Measurements from ENCODE around the gene PRDM16. TPM values are rescaled to one million over a fixed set of nuclear protein-coding genes. Genes with fewer than 3 reads are reported as not detected.

Gene PRDM16
- total RNA-seq, 1 donor from 2014 or later, result not detected

DNA sequence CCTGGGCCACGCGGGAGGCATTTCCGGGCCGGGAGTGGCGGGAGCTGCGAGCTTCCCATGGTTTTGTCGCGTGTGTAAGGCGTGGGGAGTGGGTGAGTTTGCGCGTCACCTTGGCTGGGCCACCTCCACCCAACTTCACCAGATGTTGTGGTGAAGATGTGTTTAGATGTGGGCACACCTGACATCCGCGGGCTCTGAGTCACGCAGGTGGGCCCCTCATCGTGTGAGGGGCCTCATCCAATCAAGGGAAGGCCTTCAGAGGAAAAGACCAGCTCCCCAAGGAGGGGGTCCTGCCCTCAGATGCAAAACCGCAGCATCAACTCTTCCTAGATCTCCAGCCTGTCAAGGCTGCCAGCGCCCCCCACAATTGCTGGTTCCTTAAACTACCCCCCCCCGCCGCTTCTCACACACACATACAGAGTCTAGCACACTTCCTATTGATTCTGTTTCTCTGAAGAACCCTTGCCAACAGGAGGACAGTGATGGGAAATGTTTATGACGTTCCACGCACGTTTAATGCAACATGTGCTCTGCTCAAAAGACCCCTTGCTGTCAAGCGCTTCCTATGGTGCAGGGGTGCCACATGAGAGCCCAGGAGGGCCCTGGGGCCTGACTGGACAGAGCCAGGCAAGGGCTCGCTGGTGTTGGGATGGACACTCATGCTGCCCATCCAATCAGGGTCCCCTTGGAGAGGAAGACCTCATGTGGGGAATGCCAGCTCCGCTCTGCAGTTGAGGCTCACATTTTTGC, 35.8 kb upstream of the PRDM16 start:
- DNase-seq, result no peak

GRCh38 chr1:3033790-3034090, 35.3 kb upstream of the PRDM16 start:
- DNase-seq, result no peak

DNA sequence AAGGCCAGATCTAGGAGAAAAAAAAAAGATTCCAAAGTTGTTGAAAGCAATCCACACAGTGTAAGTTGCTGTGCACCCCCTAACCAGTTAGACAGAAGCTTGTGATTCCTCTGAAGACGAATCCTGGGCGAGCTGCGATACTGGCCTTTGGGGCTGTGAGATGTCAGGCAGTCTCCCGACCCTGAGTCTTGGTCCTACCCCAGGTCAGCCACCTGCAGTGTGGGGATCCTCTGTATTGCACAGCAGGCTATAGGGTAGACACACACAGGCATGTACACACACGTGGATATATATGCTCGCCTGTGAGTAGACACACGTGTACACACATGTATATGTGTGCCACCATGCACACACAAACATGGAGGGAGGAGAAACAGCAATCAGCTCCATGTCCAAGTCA, 34.8 kb upstream of the PRDM16 start:
- DNase-seq, result no peak

- DNase-seq, result no peak
These were observed 34.1 kb upstream of the PRDM16 start for GRCh38 chr1:3034728-3035562.

GRCh38 chr1:3035563-3036446, 33.2 kb upstream of the PRDM16 start:
- no peak for DNase-seq

DNA sequence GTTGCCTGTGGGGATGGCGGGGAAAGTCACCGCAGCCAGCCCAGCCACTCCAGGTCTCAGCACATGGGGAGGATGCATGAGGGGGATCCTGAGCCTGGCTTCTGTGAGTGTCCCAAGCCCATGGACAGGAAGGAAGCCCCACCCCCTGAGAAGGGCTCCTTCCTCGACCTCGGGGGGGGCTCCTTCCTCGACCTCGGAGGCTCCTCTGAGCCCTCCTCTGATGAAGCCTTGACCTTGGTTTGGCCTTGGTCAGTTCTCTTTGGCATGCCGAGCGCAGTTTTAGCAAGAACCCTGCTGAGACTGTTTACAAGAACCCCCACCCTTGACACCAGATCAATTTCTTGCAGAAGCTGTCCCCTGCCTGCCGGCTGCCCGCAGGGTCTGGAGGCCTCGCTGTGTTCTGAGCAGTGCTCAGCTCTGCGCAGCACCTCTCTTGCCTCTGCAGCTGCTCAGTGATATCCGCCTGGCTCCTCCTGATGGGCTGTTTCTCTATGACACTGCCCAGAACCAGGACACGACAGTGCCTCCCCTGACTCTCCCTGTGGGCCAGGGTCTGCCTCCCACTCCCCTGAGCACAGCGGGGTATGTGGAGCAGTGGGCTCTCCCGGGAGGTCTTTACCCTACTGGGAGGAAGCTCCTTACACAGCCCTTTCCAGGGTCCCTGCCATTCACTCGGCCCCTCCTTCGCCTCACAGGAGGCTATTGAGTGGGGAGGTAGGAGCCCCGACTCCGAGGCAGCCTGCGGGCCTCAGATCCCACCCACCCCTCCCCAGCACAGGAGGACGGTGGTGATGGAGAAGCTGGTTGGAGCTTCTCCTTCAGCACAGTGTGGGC, 32.3 kb upstream of the PRDM16 start:
- DNase-seq, result no peak

DNA sequence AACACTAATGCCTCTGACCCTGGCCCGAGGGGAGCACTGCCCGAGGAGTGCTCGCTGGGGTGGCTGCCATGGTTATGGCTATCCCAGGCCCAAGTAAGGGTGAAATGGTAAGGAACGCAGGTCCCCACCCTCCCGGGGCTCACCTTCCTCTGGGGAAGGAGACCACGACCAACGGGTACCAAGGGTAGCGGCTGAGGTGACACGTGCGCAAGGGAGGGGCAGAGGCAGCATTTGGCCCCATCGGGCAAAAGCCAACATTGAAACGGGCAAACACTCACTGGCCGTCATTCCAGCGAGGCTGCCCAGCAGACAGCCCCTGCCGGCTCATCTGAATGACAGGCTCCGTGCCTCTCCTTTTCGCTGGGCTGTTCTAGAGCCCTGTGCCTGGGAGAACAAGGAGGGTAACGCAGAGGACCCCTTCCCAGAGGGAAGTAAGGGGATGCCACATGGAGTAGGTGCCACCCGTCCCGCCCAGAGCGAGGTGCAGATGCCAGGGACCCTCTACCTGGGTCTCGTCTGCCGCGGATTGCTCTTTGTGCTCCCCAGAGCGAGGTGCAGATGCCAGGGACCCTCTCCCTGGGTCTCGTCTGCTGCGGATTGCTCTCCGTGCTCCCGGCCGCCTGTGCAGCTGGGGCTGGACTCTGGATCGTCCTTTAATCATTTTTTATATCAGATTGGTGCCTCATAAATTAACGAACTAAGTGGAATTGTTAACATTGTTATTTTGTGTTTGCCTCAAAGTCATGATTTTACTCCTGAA, 31.5 kb upstream of the PRDM16 start:
- no peak for DNase-seq

- no peak for DNase-seq
These were observed 30.9 kb upstream of the PRDM16 start for GRCh38 chr1:3038113-3038551.

DNA sequence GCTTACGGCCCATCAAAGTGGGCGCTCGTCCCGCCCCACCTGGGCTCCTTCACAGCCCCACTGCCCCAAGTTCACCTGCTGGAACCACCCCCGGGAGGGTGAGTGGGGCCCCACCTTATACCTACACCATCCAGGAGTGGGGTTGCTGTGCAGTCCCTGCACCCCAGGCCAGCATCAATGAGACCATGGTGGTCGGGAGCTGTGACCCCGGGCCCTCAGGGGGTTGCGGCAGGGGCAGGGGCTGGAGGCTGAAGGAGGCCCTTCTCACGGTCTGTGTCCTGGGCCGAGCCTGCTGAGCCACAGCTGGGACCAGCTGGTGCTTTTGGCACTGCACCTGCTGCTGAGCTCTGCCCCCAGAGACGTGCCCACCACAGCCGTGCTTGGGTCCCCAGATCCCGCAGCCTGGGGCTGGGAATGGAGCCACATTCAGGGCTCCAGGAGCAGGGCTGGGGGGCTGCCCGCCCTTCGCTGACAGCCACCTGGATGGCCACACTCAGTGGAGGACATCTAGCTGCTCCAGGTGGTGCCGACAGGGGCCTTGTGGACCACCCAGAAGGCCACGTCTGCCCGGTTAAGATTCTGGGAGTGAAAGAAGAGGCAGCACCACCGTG, 30.3 kb upstream of the PRDM16 start:
- no peak for DNase-seq

DNA sequence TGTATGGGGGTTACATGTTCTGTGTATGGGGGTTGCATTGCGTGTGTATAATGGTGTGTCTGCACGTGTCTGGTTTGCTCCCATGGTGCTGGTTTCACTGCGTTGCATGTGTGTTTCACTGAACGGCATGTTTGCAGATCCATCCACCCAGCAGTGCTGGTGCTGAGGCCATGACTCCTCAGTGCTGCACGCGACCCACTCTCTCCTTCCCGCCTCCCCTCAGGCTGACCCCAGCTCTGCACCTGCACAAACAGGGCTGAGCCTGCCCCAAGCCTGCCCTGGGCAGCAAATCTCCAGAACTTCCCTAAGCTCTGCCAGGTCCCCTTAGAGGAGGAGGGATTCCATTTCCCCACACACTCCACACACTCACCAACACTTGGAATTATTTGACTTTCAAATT, 29.0 kb upstream of the PRDM16 start:
- no peak for DNase-seq

GRCh38 chr1:3042481-3042880, 26.5 kb upstream of the PRDM16 start:
- no peak for DNase-seq

GRCh38 chr1:3049164-3049563, 19.8 kb upstream of the PRDM16 start:
- no peak for DNase-seq

DNA sequence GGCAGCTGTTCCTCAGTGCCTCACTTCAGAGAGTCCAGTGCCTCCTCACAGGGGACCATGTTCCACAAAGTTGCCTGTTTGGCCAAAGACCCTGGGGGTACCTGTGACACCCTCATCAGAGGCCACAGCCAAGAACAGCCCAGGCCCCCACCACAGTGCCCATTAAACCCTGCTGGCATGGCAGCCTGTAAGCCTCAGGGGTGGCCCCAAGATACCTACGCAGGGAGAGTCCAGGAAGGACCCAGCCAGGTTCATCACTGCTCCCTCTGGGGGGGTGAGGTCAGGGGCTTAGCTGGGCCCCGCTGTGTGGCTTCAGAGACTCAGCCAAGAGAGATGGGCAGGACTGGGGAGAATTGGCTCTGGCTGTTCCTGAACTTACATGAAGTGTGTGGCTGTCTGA, 19.1 kb upstream of the PRDM16 start:
- DNase-seq, result no peak

- DNase-seq, result no peak
These were observed 18.4 kb upstream of the PRDM16 start for GRCh38 chr1:3050603-3051002.

DNA sequence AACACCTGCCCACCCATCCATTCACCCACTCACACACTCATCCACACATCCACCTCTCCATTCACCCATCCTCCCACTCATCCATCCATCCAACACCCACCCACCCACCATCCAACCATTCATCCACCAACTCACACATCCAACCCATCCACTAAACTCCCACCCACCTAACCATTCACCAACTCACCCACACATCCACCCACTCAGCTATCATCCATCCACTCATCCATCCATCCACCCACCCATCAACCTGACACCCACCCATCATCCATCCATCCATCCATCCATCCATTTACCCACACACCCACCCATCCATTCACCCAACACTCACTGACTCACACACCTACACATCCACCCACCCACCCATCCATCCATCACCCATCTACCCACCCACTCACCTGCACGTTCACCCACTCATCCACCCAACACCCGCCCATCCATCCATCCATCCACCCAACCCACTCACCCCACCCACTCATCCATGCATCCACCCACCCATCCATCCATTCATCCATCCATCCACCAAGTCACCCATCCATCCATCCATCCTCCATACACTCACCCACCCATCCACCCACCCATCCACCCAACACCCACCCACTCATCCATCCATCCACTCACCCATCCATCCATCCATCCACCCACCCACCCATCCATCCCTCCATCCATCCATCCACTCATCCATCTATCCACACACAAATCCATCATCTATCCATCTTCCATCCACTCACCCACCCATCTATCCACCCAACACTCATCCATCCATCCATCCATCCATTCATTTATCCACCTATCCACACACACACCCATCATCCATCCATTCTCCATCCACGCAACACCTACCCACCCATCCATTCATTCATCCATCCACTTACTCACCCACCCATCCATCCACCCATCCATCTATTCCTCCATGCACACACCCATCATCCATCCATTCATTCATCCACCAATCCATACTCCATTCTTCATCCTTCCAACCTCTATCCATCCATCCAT, 17.4 kb upstream of the PRDM16 start:
- no peak for DNase-seq

GRCh38 chr1:3052501-3052900, 16.5 kb upstream of the PRDM16 start:
- no peak for DNase-seq

DNA sequence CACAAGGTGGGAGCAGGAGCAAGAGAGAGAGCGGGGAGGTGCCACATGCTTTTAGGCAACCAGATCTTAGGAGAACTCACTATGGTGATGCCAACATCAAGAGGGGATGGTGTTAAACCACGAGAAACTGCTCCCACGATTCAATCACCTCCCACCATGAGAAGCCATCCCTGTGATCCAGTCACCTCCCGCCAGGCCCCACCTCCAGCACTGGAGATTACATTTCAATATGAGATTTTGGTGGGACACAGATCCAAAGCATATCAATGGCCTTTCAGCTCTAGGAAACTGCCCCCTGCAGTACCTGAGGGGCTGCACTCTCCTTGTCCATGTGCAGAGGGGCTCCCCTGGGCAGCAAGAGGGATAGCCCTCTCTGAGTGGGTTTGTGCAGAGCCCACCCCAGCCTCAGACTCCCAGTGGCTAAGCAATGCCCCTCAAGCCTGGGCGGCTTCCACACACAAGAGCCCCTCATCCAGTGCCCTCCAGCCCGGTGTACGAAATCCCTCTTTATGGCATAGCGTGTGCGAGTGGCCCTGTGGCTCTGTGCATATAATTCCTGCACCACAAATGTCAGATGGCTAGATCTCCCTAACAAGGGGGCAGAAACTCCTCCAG, 15.5 kb upstream of the PRDM16 start:
- DNase-seq, result no peak

DNA sequence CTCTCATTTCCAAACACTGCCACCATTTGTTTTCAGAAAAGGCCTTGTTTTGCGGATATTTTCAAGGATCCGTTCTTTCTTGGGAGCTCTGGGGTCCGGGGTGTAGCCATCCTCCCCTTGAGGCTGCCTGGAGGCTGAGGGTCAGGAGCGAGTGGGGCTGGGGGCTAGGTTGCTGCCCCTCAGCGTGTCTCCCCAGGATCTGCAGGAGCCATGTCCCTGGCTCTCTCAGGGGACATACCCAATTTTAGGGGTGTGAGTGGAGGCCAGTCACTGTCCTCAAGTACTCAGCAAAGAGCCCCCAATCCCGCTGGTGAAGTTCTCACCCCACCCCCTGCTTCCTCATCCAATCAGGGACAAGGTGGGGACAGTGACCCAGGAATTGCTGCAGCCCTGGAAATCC, 15.0 kb upstream of the PRDM16 start:
- no peak for DNase-seq

- DNase-seq, result no peak
These were observed 14.5 kb upstream of the PRDM16 start for GRCh38 chr1:3054474-3054873.
